WERI-Rb-1 (cell line): Measurements from ENCODE around the gene UFSP2.

Experiments
- DNase-seq: peaks from one replicate; pipeline ENCODE4 v3.0.0-alpha.2; 2020
- H3K27ac ChIP-seq: fragments of 250-450 bp; sonication (Bioruptor Pico); 2 replicates; pipeline ENCODE4 v1.5.1; 2020; ENCODE audit warnings: mild to moderate bottlenecking, moderate library complexity
- H3K27me3 ChIP-seq: fragments of 250-450 bp; sonication (Bioruptor Pico); 2 replicates; pipeline ENCODE4 v1.5.1; 2021; ENCODE audit warnings: mild to moderate bottlenecking, low read depth, moderate library complexity; ENCODE audit not compliant: insufficient read depth, severe bottlenecking
- H3K36me3 ChIP-seq: fragments of 250-450 bp; sonication (Bioruptor Pico); 2 replicates; pipeline ENCODE4 v1.5.1; 2020; ENCODE audit warnings: mild to moderate bottlenecking, moderate library complexity
- H3K4me3 ChIP-seq: 2 replicates; pipeline ENCODE4 v1.5.1; 2011; ENCODE audit warnings: low read depth, mild to moderate bottlenecking, control low read depth, low read length
- H3K9me3 ChIP-seq: fragments of 250-450 bp; sonication (Bioruptor Pico); 2 replicates; pipeline ENCODE4 v1.5.1; 2021; ENCODE audit warnings: mild to moderate bottlenecking, moderate library complexity; ENCODE audit not compliant: severe bottlenecking
- TF ChIP-seq, protein P1 (sequence below): IDR thresholded peaks from 2 replicates; pipeline ENCODE4 v1.5.1; 2011; ENCODE audit warnings: low read depth, mild to moderate bottlenecking, control low read depth, inconsistent platforms, low read length

Gene UFSP2

DNA sequence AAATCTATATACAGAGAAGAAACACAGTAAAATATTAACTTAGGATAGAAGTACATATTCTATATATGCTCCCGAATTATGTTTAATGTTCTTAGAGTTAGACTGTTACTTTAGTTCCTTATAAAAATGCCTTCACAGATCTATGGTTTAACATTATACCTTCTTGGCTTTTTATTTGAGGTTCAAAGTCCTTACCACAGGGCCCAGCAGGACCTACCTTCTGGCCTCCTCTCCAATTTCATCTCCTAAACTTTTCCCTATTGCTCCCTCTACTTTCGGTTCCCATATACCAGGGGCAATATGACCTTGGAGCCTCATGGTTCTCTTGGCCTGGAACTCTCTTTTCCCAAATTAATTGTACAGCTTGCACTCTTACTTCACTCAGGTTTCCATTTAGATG lies 17.3 kb downstream of the UFSP2 start:
- no peaks in the 10 kb centered on the region for H3K27me3 ChIP-seq

DNA sequence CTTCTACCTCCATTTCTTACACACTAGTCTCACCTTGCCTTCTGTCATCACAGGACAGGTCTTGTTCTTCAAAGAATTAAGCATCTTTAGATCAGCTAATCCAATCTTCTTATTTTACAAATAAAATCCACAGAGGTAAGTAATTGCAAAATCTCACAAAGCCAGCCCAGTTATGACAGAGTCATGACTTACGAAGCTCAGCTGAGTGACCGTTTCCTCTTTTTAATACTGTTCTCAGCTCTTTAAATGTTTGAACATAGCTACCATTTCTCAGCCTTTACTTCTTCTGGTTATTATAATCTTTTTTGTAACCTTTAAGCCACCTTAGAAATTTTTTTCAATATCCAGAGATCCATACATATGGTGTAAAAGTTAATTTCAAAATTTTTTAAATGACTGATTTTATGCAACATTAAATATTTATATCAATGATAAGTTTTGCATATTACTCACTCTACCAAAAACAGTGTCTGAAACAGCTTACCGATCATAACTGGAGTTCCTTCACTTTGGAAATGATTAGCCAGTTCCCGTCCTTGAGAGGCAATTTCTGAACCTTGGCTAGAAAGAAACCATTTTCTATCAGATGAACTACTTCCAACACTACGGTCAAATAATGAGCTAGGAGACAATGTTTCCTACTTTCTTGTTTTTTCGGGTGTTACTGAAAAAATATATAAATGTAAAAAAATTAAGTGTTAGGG lies 20.3 kb downstream of the UFSP2 start:
- Histone ChIP-seq H3K9me3 (peaks cover 3% of the 10 kb centered on the region), H3K36me3 (peaks cover 40% of the 10 kb centered on the region), H3K27ac (no peak overlapping the region), H3K27me3 (no peaks in the 10 kb centered on the region), H3K4me3 (no peak overlapping the region)
- TF ChIP-seq, protein P1, sequence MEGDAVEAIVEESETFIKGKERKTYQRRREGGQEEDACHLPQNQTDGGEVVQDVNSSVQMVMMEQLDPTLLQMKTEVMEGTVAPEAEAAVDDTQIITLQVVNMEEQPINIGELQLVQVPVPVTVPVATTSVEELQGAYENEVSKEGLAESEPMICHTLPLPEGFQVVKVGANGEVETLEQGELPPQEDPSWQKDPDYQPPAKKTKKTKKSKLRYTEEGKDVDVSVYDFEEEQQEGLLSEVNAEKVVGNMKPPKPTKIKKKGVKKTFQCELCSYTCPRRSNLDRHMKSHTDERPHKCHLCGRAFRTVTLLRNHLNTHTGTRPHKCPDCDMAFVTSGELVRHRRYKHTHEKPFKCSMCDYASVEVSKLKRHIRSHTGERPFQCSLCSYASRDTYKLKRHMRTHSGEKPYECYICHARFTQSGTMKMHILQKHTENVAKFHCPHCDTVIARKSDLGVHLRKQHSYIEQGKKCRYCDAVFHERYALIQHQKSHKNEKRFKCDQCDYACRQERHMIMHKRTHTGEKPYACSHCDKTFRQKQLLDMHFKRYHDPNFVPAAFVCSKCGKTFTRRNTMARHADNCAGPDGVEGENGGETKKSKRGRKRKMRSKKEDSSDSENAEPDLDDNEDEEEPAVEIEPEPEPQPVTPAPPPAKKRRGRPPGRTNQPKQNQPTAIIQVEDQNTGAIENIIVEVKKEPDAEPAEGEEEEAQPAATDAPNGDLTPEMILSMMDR = no peak
- no peak for DNase-seq

More for the DNA sequence above, 17.3 kb downstream of the UFSP2 start:
- Histone ChIP-seq H3K36me3 (peaks cover 29% of the 10 kb centered on the region), H3K27ac (no peak overlapping the region), H3K9me3 (peaks cover 3% of the 10 kb centered on the region), H3K4me3 (no peak overlapping the region)
- DNase-seq = no peak
- TF ChIP-seq, protein P1 = no peak

DNA sequence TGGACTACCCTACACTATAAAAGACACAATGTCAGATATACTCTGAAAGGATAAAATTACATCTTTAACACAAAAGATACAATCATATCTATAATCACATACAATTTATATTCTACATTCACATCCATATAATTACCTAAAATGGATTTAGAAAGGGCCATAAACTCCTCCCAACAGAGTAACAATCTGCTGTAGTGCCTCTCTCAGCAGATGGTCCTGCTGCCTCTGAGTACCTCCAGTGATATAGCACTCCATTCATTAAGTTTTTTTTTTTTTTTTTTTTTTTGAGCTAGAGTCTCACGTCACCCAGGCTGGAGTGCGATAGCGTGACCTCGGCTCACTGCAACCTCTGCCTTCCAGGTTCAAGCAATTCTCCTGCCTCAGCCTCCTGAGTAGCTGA lies 21.7 kb downstream of the UFSP2 start:
- no peaks in the 10 kb centered on the region for H3K27me3 ChIP-seq
- H3K9me3 ChIP-seq = no peaks in the 10 kb centered on the region
- TF ChIP-seq, protein P1 = no peak
- H3K36me3 ChIP-seq = peaks cover 44% of the 10 kb centered on the region
- H3K4me3 ChIP-seq = no peak overlapping the region
- DNase-seq = peak; percentile 26
- no peak overlapping the region for H3K27ac ChIP-seq

DNA sequence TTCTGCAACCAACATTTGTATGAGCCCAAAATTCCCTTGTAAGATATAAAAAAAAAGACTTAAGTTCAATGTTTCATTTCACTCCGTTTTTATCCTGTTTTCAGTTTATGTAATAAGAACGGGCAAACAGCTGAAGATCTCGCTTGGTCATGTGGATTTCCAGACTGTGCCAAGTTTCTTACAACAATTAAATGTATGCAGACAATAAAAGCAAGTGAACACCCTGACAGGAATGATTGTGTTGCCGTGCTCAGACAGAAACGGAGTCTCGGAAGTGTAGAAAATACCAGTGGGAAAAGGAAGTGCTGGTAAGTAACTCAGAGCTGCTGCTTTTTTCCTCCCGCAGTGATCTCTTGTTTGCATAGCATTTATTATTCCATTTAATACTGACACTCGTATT lies 26.3 kb downstream of the UFSP2 start:
- no peak for DNase-seq
- Histone ChIP-seq H3K4me3 (no peak overlapping the region), H3K36me3 (peaks cover 36% of the 10 kb centered on the region), H3K9me3 (no peaks in the 10 kb centered on the region), H3K27me3 (no peaks in the 10 kb centered on the region), H3K27ac (no peak overlapping the region)
- TF ChIP-seq, protein P1 = no peak

DNA sequence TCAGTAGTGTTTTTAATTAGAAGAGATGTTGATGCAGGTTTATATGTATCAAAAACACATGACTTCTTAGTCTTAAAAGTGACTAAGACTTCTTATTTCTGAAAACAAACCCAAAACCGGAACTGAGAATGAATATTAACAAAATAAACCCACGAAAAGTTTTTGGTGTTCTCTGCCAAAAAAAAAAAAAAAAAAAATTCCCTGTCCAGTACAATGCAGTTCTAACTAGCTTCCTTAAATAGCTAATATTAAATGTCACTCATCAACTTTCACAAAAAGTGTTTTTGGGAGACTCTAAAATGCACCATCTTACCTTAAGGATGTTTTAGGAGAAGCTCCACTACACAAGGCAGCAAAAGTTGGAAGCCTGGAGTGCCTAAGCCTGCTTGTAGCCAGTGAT lies 27.1 kb downstream of the UFSP2 start:
- Histone ChIP-seq H3K36me3 (peaks cover 36% of the 10 kb centered on the region), H3K9me3 (no peaks in the 10 kb centered on the region), H3K27me3 (no peaks in the 10 kb centered on the region), H3K4me3 (no peak overlapping the region), H3K27ac (no peak overlapping the region)
- TF ChIP-seq, protein P1 = no peak
- no peak for DNase-seq
